HFFc6 (cell line): ENCODE data around the gene ARID3A. TPM values are rescaled to one million over a fixed set of nuclear protein-coding genes. Genes with fewer than 3 reads are reported as not detected.
A peak's percentile ranks its signal among the peaks of the same experiment; 100 is the strongest.

Source experiments
- DNase-seq: peaks from one replicate; pipeline ENCODE4 v3.0.0-alpha.2; 2018
- H3K27ac Mint-ChIP-seq: 2 replicates; pipeline ENCODE4 v1.8.0; 2020; ENCODE audit warnings: mild to moderate bottlenecking, mixed read lengths
- H3K27me3 Mint-ChIP-seq: 2 replicates; pipeline ENCODE4 v1.8.0; 2021; ENCODE audit warnings: mild to moderate bottlenecking, moderate library complexity, mixed read lengths; ENCODE audit not compliant: insufficient read depth
- H3K36me3 Mint-ChIP-seq: 2 replicates; pipeline ENCODE4 v1.8.0; 2021; ENCODE audit warnings: low read depth, mixed read lengths
- H3K4me1 Mint-ChIP-seq: 2 replicates; pipeline ENCODE4 v1.8.0; 2020; ENCODE audit warnings: low read depth, mixed read lengths
- H3K4me3 Mint-ChIP-seq: 2 replicates; pipeline ENCODE4 v1.8.0; 2020; ENCODE audit warnings: mild to moderate bottlenecking, moderate library complexity, mixed read lengths
- H3K9me3 Mint-ChIP-seq: 2 replicates; pipeline ENCODE4 v1.8.0; 2020; ENCODE audit warnings: mild to moderate bottlenecking, mixed read lengths
- total RNA-seq, 6 experiments: library from RNA; stranded (reverse); fragmentation: NEBNext Ultra II Directional; extraction: Animal tissue kit (Norgen Biotek cat#: 25700); gene quantifications; 2 replicates in 1 of 6; 3 replicates in 5 of 6; pipeline ENCODE4 v1.2.3, GENCODE V29; 2021
- TF ChIP-seq, protein P1 (sequence below): fragments of 200-600 bp; sonication (generic); IDR thresholded peaks from 2 replicates; pipeline ENCODE4 v1.5.0; 2021; ENCODE audit warnings: antibody characterized with exemption, mild to moderate bottlenecking

ARID3A gene
- total RNA-seq, 6 experiments from 2014 or later, result 35.1 to 44.2 (median 38.4) TPM

DNA sequence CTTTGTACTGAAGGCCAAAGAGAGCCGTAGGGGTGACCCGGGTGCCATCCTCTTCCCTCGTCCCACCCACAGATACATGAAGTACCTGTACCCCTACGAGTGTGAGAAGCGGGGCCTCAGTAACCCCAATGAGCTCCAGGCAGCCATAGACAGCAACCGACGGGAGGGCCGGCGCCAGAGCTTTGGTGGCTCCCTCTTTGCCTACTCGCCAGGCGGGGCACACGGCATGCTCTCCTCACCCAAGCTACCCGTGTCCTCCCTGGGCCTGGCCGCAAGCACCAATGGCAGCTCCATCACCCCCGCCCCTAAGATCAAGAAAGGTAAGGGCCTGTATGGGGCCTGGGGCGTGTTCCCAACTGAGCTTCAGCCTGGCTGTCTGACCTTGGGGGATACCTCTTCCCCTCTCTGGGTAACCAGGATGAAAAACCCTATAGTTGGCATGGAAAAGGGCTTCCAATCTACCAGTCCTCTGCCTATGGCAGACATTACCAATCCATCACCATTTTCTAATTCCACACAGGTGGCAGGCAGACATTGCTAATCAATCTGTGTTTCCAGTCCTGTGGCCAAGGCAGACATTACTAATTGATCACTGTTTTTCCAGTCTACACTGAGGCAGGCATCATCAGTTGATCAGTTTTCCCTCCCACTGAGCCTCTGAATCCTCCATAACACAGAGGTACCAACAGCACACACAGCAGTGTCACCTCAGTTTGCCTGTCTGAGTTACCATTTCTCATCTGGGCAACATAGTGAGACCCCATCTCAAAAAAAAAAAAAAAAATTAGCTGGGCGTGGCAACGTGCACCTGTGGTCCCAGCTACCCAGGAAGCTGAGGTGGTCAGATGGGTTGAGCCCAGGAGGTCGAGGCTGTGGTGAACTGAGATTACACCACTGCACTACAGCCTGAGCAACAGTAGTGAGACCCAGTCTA lies 39.2 kb downstream of the ARID3A start:
- Mint-ChIP-seq H3K27ac (no peak overlapping the region), H3K27me3 (no peaks in the 10 kb centered on the region; the same call in 1 of the 2 replicates), H3K4me3 (no peak overlapping the region), H3K9me3 (peaks cover 5% of the 10 kb centered on the region), H3K36me3 (peaks cover 42% of the 10 kb centered on the region), H3K4me1 (peaks cover 8% of the 10 kb centered on the region)
- DNase-seq, result peak; percentile 18
- TF ChIP-seq, protein P1, sequence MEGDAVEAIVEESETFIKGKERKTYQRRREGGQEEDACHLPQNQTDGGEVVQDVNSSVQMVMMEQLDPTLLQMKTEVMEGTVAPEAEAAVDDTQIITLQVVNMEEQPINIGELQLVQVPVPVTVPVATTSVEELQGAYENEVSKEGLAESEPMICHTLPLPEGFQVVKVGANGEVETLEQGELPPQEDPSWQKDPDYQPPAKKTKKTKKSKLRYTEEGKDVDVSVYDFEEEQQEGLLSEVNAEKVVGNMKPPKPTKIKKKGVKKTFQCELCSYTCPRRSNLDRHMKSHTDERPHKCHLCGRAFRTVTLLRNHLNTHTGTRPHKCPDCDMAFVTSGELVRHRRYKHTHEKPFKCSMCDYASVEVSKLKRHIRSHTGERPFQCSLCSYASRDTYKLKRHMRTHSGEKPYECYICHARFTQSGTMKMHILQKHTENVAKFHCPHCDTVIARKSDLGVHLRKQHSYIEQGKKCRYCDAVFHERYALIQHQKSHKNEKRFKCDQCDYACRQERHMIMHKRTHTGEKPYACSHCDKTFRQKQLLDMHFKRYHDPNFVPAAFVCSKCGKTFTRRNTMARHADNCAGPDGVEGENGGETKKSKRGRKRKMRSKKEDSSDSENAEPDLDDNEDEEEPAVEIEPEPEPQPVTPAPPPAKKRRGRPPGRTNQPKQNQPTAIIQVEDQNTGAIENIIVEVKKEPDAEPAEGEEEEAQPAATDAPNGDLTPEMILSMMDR, result no peak

DNA sequence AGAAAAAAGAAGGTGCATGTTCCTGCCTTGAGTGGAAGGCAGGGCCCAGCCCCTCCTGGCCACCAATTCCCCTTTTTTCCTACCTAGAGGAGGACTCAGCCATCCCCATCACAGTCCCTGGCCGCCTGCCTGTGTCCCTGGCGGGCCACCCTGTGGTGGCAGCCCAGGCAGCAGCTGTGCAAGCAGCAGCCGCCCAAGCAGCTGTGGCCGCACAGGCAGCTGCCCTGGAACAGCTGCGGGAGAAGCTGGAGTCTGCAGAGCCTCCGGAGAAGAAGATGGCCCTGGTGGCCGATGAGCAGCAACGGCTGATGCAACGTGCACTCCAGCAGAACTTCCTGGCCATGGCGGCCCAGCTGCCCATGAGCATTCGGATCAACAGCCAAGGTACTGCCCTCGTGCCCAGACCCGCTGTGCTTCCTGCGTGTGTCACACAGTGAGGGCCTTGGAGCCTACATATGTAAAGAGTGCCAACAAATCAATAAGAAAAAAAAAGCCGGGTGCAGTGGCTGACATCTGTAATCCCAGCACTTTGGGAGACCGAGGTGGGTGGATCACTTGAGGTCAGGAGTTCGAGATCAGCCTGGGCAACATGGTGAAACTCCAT lies 40.8 kb downstream of the ARID3A start:
- no peak overlapping the region for H3K4me3 Mint-ChIP-seq
- no peaks in the 10 kb centered on the region; the same call in none of the 2 replicates for H3K27me3 Mint-ChIP-seq
- no peak overlapping the region for H3K27ac Mint-ChIP-seq
- peaks cover 51% of the 10 kb centered on the region for H3K36me3 Mint-ChIP-seq
- DNase-seq, result no peak
- peaks cover 11% of the 10 kb centered on the region for H3K9me3 Mint-ChIP-seq
- peaks cover 8% of the 10 kb centered on the region for H3K4me1 Mint-ChIP-seq
- TF ChIP-seq, protein P1, result no peak

DNA sequence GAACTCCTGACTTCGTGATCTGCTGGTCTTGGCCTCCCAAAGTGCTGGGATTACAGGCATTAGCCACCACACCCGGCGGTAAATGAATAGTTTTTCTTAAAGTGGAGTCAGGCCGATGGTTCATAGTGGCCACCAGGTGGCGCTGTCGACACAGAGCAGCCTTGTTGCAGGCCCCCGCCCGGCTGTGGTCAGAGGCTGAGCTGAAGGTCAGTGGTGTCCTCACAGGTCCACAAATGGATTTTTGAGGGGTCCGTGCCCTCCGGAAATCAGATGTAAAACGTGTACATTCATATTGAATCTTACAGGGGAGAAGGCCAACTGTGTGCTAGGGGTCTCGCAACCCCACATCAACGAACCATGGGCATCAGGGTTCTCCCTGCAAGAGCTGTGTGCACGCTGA lies 44.9 kb downstream of the ARID3A start:
- Mint-ChIP-seq H3K27me3 (no peaks in the 10 kb centered on the region; the same call in 1 of the 2 replicates), H3K27ac (no peak overlapping the region), H3K36me3 (peaks cover 38% of the 10 kb centered on the region), H3K4me3 (no peak overlapping the region), H3K4me1 (no peaks in the 10 kb centered on the region), H3K9me3 (peaks cover 6% of the 10 kb centered on the region)
- no peak for DNase-seq
- TF ChIP-seq, protein P1, result peak; percentile 94

DNA sequence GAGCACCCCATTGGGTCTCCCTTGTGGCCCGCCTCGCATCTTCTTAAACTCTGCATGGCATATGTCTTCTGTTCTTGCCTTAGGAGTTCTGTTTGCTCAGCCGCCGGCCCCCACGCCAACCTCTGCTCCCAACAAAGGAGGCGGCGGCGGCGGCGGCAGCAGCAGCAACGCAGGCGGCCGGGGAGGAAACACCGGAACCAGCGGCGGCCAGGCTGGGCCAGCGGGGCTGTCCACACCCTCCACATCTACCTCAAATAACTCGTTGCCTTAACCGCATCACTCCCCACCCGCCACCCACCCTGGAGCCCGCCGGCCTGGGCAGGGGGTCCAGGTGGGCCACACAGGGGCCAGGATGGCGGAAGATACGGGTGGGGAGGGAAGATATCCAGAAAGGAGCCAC lies 46.0 kb downstream of the ARID3A start:
- H3K4me1 Mint-ChIP-seq, result no peaks in the 10 kb centered on the region
- no peak for DNase-seq
- TF ChIP-seq, protein P1, result no peak
- H3K27me3 Mint-ChIP-seq, result no peaks in the 10 kb centered on the region; the same call in none of the 2 replicates
- peaks cover 6% of the 10 kb centered on the region for H3K9me3 Mint-ChIP-seq
- H3K36me3 Mint-ChIP-seq, result peaks cover 33% of the 10 kb centered on the region
- no peak overlapping the region for H3K27ac Mint-ChIP-seq
- no peak overlapping the region for H3K4me3 Mint-ChIP-seq

DNA sequence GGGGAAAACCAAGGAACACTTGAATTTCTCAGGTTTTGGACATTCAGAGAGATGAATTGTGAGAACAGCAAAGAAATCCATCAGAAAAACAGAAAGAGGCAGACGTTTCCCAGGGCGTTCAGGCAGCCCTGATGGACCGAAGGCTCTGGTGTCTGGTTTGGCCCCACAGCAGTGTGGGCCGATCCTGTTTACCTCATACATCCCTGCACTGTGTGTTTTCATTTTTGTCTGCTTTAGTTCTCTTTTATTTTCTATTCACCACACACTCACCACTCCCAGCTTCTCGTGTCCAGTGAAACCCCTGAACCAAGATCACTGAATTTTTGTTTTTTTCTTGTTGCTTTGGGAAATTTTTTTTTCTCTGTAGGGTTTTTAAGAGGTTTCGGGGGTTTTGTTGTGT lies 46.4 kb downstream of the ARID3A start:
- H3K27me3 Mint-ChIP-seq, result no peaks in the 10 kb centered on the region; the same call in none of the 2 replicates
- TF ChIP-seq, protein P1, result no peak
- no peaks in the 10 kb centered on the region for H3K4me1 Mint-ChIP-seq
- peaks cover 28% of the 10 kb centered on the region for H3K36me3 Mint-ChIP-seq
- H3K27ac Mint-ChIP-seq, result no peak overlapping the region
- no peak overlapping the region for H3K4me3 Mint-ChIP-seq
- no peak for DNase-seq
- H3K9me3 Mint-ChIP-seq, result peaks cover 6% of the 10 kb centered on the region
